Hepatocyte (in vitro differentiated cells): Measurements from ENCODE around the gene YTHDC2.

ENCODE experiments used
- EZH2 ChIP-seq: fragments of 200-600 bp; sonication (generic); IDR thresholded peaks from 2 replicates; pipeline ENCODE4 v1.6.1; 2016; ENCODE audit warnings: antibody characterized with exemption, mild to moderate bottlenecking, borderline replicate concordance
- TF ChIP-seq, protein P1 (sequence below): fragments of 200-600 bp; sonication (generic); IDR thresholded peaks from 2 replicates; pipeline ENCODE4 v1.5.1; 2016; ENCODE audit warnings: antibody characterized with exemption, mild to moderate bottlenecking; ENCODE audit not compliant: poor library complexity

- TF ChIP-seq, protein P1, sequence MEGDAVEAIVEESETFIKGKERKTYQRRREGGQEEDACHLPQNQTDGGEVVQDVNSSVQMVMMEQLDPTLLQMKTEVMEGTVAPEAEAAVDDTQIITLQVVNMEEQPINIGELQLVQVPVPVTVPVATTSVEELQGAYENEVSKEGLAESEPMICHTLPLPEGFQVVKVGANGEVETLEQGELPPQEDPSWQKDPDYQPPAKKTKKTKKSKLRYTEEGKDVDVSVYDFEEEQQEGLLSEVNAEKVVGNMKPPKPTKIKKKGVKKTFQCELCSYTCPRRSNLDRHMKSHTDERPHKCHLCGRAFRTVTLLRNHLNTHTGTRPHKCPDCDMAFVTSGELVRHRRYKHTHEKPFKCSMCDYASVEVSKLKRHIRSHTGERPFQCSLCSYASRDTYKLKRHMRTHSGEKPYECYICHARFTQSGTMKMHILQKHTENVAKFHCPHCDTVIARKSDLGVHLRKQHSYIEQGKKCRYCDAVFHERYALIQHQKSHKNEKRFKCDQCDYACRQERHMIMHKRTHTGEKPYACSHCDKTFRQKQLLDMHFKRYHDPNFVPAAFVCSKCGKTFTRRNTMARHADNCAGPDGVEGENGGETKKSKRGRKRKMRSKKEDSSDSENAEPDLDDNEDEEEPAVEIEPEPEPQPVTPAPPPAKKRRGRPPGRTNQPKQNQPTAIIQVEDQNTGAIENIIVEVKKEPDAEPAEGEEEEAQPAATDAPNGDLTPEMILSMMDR: no peak
- no peak for TF ChIP-seq EZH2
Measured at GRCh38 chr5:113608113-113608596, 94.7 kb downstream of the YTHDC2 start.
